H1 (cell line): ENCODE data around the gene ADORA1. TPM values are rescaled to one million over a fixed set of nuclear protein-coding genes. Genes with fewer than 3 reads are reported as not detected.

Experiments
- BRCA1 ChIP-seq: IDR thresholded peaks from 2 replicates; pipeline ENCODE4 v1.6.1; 2012; ENCODE audit warnings: low read depth, low read length, improper control_type of control experiment
- CHD1 ChIP-seq: IDR thresholded peaks from 2 replicates; pipeline ENCODE4 v1.6.1; 2012; ENCODE audit warnings: low read depth, low read length, improper control_type of control experiment
- CHD7 ChIP-seq: fragments of 300-600 bp; sonication (generic); IDR thresholded peaks from 2 replicates; pipeline ENCODE4 v1.7.1; 2012; ENCODE audit warnings: low read length, moderate library complexity, mild to moderate bottlenecking, inconsistent platforms; ENCODE audit not compliant: insufficient replicate concordance
- EZH2 ChIP-seq: fragments of 200-600 bp; sonication (generic); IDR thresholded peaks from 2 replicates; pipeline ENCODE4 v1.7.1; 2012; ENCODE audit warnings: low read depth, mild to moderate bottlenecking, moderate library complexity, low read length, inconsistent platforms; ENCODE audit not compliant: severe bottlenecking
- SIN3A ChIP-seq, 2 experiments: IDR thresholded peaks in 1 of 2; conservative IDR thresholded peaks in 1 of 2; 2 replicates each; pipeline ENCODE4 v1.6.1; 2011 to 2012; ENCODE audit warnings: low read length in 2 of 2, improper control_type of control experiment in 1 of 2, low read depth in 1 of 2, mild to moderate bottlenecking in 1 of 2
- SP1 ChIP-seq: IDR thresholded peaks from 2 replicates; pipeline ENCODE4 v1.6.1; 2011; ENCODE audit warnings: low read depth, low read length
- SUZ12 ChIP-seq: fragments of 200-600 bp; sonication (generic); IDR thresholded peaks from 2 replicates; pipeline ENCODE4 v1.6.1; 2012; ENCODE audit warnings: mild to moderate bottlenecking, inconsistent platforms, low read length, moderate library complexity, mixed read lengths
- TEAD4 ChIP-seq: IDR thresholded peaks from 2 replicates; pipeline ENCODE4 v1.6.1; 2012; ENCODE audit warnings: low read depth, low read length, inconsistent platforms, mixed read lengths
- polyA plus RNA-seq, 7 experiments: library from polyadenylated mRNA; depleted of rRNA in 3 of 7; stranded (reverse) in 5 of 7; unstranded in 2 of 7; fragments of >200 nt in 5 of 7; fragments of 200-250 nt in 2 of 7; gene quantifications; 1 replicate in 5 of 7; 2 replicates in 1 of 7; 4 replicates in 1 of 7; pipeline versions ENCODE4 v1.2.1 to v1.2.3, GENCODE V29; 2011 to 2013; ENCODE audit warnings: missing spikeins in 2 of 7, mixed read lengths in 2 of 7
- total RNA-seq: library from RNA; stranded (reverse); fragmentation: NEBNext Ultra II Directional; extraction: Animal tissue kit (Norgen Biotek cat#: 25700); gene quantifications from 2 replicates; pipeline ENCODE4 v1.2.1, GENCODE V29; 2021

Gene ADORA1
- total and polyA plus RNA-seq, 2 of the 8 experiments (the other 6 are each of a cell fraction or from before 2014, with no cell fraction given), result 3.3 to 6.7 TPM

GRCh38 chr1:203175827-203176241, 48.3 kb downstream of the ADORA1 start (continued):
- TF ChIP-seq CHD7, result no peak
- no peak for TF ChIP-seq SP1
- TF ChIP-seq SUZ12, result no peak
- no peak for TF ChIP-seq TEAD4
- TF ChIP-seq EZH2, result no peak
- TF ChIP-seq CHD1, result no peak
- no peak for TF ChIP-seq BRCA1
- no peak for TF ChIP-seq SIN3A (conservative IDR thresholded peaks at IDR 0.05 in 1 of 2, IDR thresholded peaks at IDR 0.05 in 1 of 2; ENCODE audit: low read depth in 1 of 2, low read length in 2 of 2)
